HFF-Myc (cell line): ENCODE data around the gene CNGA2.

Experiments used
- DNase-seq: peaks from one replicate; pipeline ENCODE4 v3.0.0-alpha.2; 2011; ENCODE audit warnings: low read depth; ENCODE audit errors: extremely low read depth
- H3K4me3 ChIP-seq: replicated peaks from 2 replicates; pipeline ENCODE4 v1.5.1; 2011; ENCODE audit warnings: low read depth, mild to moderate bottlenecking, control low read depth, low read length
- TF ChIP-seq, protein P1 (sequence below): IDR thresholded peaks from 2 replicates; pipeline ENCODE4 v1.5.1; 2012; ENCODE audit warnings: mild to moderate bottlenecking, low read depth, low read length, control low read depth; ENCODE audit errors: missing control alignments

The CNGA2 gene

DNA sequence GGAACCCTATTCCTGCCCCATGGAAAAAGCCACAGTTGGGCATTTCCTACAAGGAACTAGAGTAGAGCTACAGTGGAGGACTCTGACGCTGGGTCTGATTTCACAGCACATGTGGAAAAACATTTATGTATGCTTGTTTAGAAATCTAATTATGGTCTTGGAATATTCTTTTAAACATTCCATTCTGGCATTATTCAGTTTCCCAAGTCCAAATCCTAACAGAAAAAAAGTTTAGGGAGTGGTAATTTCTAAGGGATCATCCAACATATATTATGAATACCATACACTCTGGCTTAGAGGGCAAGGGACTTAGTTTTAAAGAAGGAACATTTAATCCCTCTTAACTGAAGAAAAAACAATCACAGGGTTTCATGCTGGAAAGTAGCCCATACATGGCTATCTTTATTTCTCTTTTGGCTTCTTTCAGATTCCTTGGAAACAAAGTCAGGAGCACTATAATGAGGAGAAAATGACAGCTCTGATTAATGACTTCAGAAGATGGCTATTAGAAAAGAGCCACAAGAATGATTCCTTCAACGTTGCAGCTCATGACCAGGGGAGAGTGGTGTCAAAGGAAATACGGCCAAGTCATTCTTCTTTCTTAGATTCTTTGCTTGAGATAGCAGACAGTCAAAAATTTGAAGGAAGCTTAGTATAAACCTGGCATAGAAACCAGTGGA, 56.1 kb downstream of the CNGA2 start:
- TF ChIP-seq, protein P1, sequence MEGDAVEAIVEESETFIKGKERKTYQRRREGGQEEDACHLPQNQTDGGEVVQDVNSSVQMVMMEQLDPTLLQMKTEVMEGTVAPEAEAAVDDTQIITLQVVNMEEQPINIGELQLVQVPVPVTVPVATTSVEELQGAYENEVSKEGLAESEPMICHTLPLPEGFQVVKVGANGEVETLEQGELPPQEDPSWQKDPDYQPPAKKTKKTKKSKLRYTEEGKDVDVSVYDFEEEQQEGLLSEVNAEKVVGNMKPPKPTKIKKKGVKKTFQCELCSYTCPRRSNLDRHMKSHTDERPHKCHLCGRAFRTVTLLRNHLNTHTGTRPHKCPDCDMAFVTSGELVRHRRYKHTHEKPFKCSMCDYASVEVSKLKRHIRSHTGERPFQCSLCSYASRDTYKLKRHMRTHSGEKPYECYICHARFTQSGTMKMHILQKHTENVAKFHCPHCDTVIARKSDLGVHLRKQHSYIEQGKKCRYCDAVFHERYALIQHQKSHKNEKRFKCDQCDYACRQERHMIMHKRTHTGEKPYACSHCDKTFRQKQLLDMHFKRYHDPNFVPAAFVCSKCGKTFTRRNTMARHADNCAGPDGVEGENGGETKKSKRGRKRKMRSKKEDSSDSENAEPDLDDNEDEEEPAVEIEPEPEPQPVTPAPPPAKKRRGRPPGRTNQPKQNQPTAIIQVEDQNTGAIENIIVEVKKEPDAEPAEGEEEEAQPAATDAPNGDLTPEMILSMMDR = no peak
- no peak for DNase-seq
- H3K4me3 ChIP-seq = no peak overlapping the region

DNA sequence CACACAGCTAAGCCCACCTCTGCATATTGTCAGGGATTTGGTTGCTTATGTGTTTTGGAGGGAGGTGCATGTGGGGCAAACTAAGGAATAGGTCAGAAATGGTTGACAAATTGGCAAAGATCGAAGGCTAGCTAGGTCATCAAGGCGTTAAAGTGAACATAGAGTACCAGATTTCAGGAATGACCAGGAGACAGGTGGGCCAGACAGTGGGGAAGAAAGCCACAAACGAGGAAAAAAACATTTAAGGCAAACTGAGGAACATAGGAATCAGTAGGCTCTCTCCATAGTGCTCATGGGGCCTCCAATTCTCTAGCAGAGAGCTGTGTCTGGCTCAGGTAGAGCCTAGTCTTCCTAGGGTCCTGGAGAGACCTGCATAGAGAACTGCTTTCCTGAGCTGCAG, 57.4 kb downstream of the CNGA2 start:
- no peak overlapping the region for H3K4me3 ChIP-seq
- DNase-seq = no peak
- TF ChIP-seq, protein P1 = no peak

DNA sequence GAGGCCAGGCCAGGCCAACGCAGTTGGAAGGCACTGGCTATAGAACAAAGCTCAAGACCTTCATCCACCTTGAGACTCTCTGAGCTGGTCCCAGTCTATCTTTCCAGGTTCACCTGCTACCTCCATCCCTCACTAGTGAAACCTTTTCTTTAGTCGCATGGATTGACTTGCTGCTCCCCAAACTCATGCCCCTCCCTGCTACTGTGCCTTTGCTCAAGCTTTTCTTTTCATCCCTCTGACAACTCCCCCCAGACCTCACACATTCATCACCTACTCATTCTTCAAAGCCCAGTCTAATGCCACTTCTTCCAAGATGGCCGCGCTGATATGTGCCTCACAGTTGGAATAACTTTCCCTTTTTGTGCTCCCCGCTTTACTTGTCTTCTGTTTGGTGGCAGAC, 58.0 kb downstream of the CNGA2 start:
- H3K4me3 ChIP-seq = no peak overlapping the region
- DNase-seq = no peak
- TF ChIP-seq, protein P1 = no peak

DNA sequence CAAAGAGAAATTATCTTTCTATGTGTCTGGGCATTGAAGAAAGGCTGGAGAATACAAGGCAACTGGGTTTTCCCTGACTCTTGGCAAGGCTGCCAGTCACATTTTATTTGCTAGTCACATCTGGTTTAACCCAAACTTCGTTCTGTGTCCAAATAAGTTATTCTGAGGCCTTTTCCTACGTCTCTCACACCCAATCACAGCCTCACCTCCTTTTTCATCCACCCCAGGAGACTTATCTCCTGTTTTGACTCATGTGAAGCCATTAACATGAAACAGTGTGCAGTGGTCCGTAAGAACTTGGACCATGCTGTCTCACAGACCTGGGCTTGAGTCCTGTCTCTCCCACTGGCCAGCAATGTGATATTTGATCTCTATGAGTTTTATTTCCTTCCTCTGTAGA, 59.3 kb downstream of the CNGA2 start:
- TF ChIP-seq, protein P1 = no peak
- DNase-seq = no peak
- no peak overlapping the region for H3K4me3 ChIP-seq
